ENCODE measurements around the gene UCHL1.
"Not testable (repeated sequence)": the region's sequence is repeated elsewhere in the genome, so short reads cannot be mapped to it uniquely, and the experiment has no call there.

The UCHL1 gene

GRCh38 chr4:41260116-41260733 lies 3.5 kb downstream of the UCHL1 start:
- no peak overlapping the region for H3K27ac ChIP-seq
- TF ChIP-seq ZFX (IDR thresholded peaks at IDR 0.05; ENCODE audit: borderline replicate concordance) = no peak
- TF ChIP-seq CTCF (IDR thresholded peaks at IDR 0.05) = no peak

- H3K27ac ChIP-seq = no peak overlapping the region
- TF ChIP-seq ZFX (IDR thresholded peaks at IDR 0.05; ENCODE audit: borderline replicate concordance) (no peak), CTCF (IDR thresholded peaks at IDR 0.05) (no peak)
Observed at GRCh38 chr4:41262198-41262597, 5.5 kb downstream of the UCHL1 start.

GRCh38 chr4:41264212-41264611 lies 7.5 kb downstream of the UCHL1 start:
- TF ChIP-seq ZFX (IDR thresholded peaks at IDR 0.05; ENCODE audit: borderline replicate concordance) (no peak), CTCF (IDR thresholded peaks at IDR 0.05) (no peak)
- H3K27ac ChIP-seq = no peak overlapping the region

- TF ChIP-seq ZFX (IDR thresholded peaks at IDR 0.05; ENCODE audit: borderline replicate concordance) (no peak), CTCF (IDR thresholded peaks at IDR 0.05) (no peak)
- H3K27ac ChIP-seq = no peak overlapping the region
Observed at GRCh38 chr4:41267997-41268396, 11.3 kb downstream of the UCHL1 start.

DNA sequence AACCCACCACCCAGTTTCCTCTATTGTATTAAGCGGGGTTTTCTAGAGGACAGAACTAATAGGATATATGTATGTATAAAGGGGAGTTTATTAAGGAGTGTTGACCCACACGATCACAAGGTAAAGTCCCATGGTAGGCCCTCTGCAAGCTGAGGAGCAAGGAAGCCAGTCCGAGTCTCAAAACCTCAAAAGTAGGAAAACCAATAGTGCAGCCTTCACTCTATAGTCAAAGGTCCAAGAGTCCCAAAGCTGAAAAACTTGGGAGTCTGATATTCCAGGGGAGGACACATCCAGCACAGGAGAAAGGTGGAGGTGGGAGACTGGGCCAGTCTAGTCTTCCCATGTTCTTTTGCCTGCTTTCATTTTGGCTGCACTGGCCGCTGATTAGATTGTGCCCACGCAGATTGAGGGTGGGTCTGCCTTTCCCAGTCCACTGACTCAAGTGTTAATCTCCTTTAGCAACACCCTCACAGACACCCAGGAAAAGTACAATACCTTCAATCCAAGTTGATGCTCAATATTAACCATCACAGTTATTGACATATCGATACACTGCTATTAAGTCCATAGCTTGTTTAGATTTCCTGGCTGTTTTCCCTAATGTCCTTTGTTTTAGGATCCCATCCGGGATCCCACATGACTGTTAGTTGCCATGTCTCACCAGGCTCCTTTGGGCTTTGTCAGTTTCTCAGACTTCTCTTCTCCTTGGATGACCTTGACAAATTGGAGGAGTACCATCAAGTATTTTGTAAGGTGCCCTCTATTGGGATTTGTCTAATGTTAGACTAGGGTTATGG lies 12.2 kb downstream of the UCHL1 start:
- no peak for TF ChIP-seq CTCF (IDR thresholded peaks at IDR 0.05)
- no peak for TF ChIP-seq ZFX (IDR thresholded peaks at IDR 0.05; ENCODE audit: borderline replicate concordance)
- no peak overlapping the region for H3K27ac ChIP-seq

GRCh38 chr4:41269682-41270081 lies 13.0 kb downstream of the UCHL1 start:
- no peak overlapping the region for H3K27ac ChIP-seq

GRCh38 chr4:41275931-41276330 lies 19.2 kb downstream of the UCHL1 start:
- H3K27ac ChIP-seq = not testable (repeated sequence)

More at GRCh38 chr4:41269682-41270081, 13.0 kb downstream of the UCHL1 start:
- TF ChIP-seq ZFX (IDR thresholded peaks at IDR 0.05; ENCODE audit: borderline replicate concordance) (no peak), CTCF (IDR thresholded peaks at IDR 0.05) (no peak)

Data from 22Rv1 (cell line).